DOHH2 (cell line): ENCODE measurements around the gene SF1.

ENCODE experiments used
- CTCF ChIP-seq: fragments of 200-600 bp; sonication (generic); IDR thresholded peaks from one replicate; pipeline ENCODE4 v1.5.1; 2014; ENCODE audit warnings: antibody characterized with exemption, mild to moderate bottlenecking, low read depth, low read length; ENCODE audit not compliant: poor library complexity, severe bottlenecking
- EZH2phosphoT487 ChIP-seq: fragments of 200-600 bp; sonication (generic); IDR thresholded peaks from 2 replicates; pipeline ENCODE4 v1.6.1; 2017; ENCODE audit warnings: borderline replicate concordance, mild to moderate bottlenecking, antibody characterized with exemption, low read length, moderate library complexity, mixed read lengths

GRCh38 chr11:64817476-64817875 is 39.1 kb upstream of the SF1 start:
- no peak for TF ChIP-seq CTCF
- no peak for TF ChIP-seq EZH2phosphoT487
